A549 (cell line): ENCODE results near the gene GAL3ST2.

Experiments
- CHD2 ChIP-seq: fragments of 150-350 bp; IDR thresholded peaks from 2 replicates; pipeline ENCODE4 v1.6.1; 2014; ENCODE audit warnings: low read length; ENCODE audit not compliant: partially characterized antibody
- CTCF ChIP-seq: fragments of >200 bp; sonication (Bioruptor Twin); formaldehyde crosslinking; IDR thresholded peaks from 3 replicates; pipeline ENCODE4 v1.5.1; 2016
- MAFK ChIP-seq: fragments of 450-650 bp; IDR thresholded peaks from 2 replicates; pipeline ENCODE4 v1.6.1; 2014; ENCODE audit not compliant: partially characterized antibody
- REST ChIP-seq: fragments of 200-600 bp; sonication (generic); IDR thresholded peaks from 2 replicates; pipeline ENCODE4 v1.6.1; 2016; ENCODE audit warnings: antibody characterized with exemption, mild to moderate bottlenecking, moderate library complexity
- SMC3 ChIP-seq: fragments of >200 bp; sonication (Bioruptor Twin); formaldehyde crosslinking; IDR thresholded peaks from 3 replicates; pipeline ENCODE4 v1.6.1; 2018; ENCODE audit warnings: inconsistent platforms

- TF ChIP-seq CTCF, result no peak
- TF ChIP-seq REST, result no peak
- no peak for TF ChIP-seq SMC3
- no peak for TF ChIP-seq MAFK
- TF ChIP-seq CHD2, result no peak
Observed at GRCh38 chr2:241799522-241800197, 23.0 kb downstream of the GAL3ST2 start.
